GM18951 (cell line): ENCODE results near the gene RAPGEF3.

Experiments used
- POLR2A ChIP-seq: IDR thresholded peaks from 4 replicates; pipeline ENCODE4 v1.6.1; 2011; ENCODE audit warnings: mild to moderate bottlenecking; ENCODE audit not compliant: insufficient read length, insufficient read depth; ENCODE audit errors: extremely low read depth
- in situ Hi-C: fragments of 300-500 bp; cut with MboI; formaldehyde crosslinking; loops from one replicate; pipeline ENCODE4 v1.12.0; 2022; ENCODE audit warnings: low sequenced_read_pairs, mixed read lengths, inconsistent platforms; ENCODE audit not compliant: unreplicated experiment

RAPGEF3 gene

GRCh38 chr12:47733142-47733541 is 25.5 kb downstream of the RAPGEF3 start:
- TF ChIP-seq POLR2A, result no peak
- in situ Hi-C loops, result no loop called here

- in situ Hi-C loops, result no loop called here
- TF ChIP-seq POLR2A, result no peak
These were observed 26.2 kb downstream of the RAPGEF3 start for GRCh38 chr12:47732504-47732903.

- no peak for TF ChIP-seq POLR2A
- in situ Hi-C loops, result no loop called here
These were observed 27.0 kb downstream of the RAPGEF3 start for GRCh38 chr12:47731723-47732122.

GRCh38 chr12:47730341-47730744 is 28.3 kb downstream of the RAPGEF3 start:
- in situ Hi-C loops, result no loop called here
- no peak for TF ChIP-seq POLR2A

GRCh38 chr12:47729233-47729632 is 29.4 kb downstream of the RAPGEF3 start:
- in situ Hi-C loops, result no loop called here
- no peak for TF ChIP-seq POLR2A

- in situ Hi-C loops, result no loop called here
- no peak for TF ChIP-seq POLR2A
These were observed 32.8 kb downstream of the RAPGEF3 start for GRCh38 chr12:47725893-47726292.

GRCh38 chr12:47725091-47725772 is 33.4 kb downstream of the RAPGEF3 start, which contains the start of gene ENDOU:
Gene ENDOU (minus strand): TSS chr12:47725490. CDS start chr12:47725413, 77 bp downstream.
- no peak for TF ChIP-seq POLR2A
- in situ Hi-C loops, result no loop called here

- TF ChIP-seq POLR2A, result no peak
- in situ Hi-C loops, result no loop called here
These were observed 35.6 kb downstream of the RAPGEF3 start for GRCh38 chr12:47722941-47723631.

- in situ Hi-C loops, result no loop called here
- no peak for TF ChIP-seq POLR2A
These were observed 36.4 kb downstream of the RAPGEF3 start for GRCh38 chr12:47722136-47722834.

- no peak for TF ChIP-seq POLR2A
- in situ Hi-C loops, result no loop called here
These were observed 37.2 kb downstream of the RAPGEF3 start for GRCh38 chr12:47721431-47721973.

GRCh38 chr12:47718531-47718930 is 40.1 kb downstream of the RAPGEF3 start:
- in situ Hi-C loops, result no loop called here

GRCh38 chr12:47717443-47718193 is 41.1 kb downstream of the RAPGEF3 start:
- no peak for TF ChIP-seq POLR2A
- in situ Hi-C loops, result no loop called here

More at GRCh38 chr12:47718531-47718930, 40.1 kb downstream of the RAPGEF3 start:
- no peak for TF ChIP-seq POLR2A

GRCh38 chr12:47717046-47717442 is 41.6 kb downstream of the RAPGEF3 start:
- TF ChIP-seq POLR2A, result no peak
- in situ Hi-C loops, result no loop called here

GRCh38 chr12:47715877-47716548 is 42.7 kb downstream of the RAPGEF3 start:
- in situ Hi-C loops, result no loop called here
- no peak for TF ChIP-seq POLR2A
